Stomach (tissue), 4 donors: ENCODE measurements around the gene UGT1A5.

Source experiments
- POLR2A ChIP-seq, 4 donors: fragments of 450-650 bp; IDR thresholded peaks; one replicate each; pipeline ENCODE4 v1.6.1; 2016; ENCODE audit warnings: antibody characterized with exemption in 4 of 4, control low read depth in 2 of 4, mild to moderate bottlenecking in 1 of 4, moderate library complexity in 1 of 4
- TF ChIP-seq, protein P1 (sequence below), 7 experiments: fragments of 450-650 bp in 4 of 7; fragments of 200-600 bp in 3 of 7; sonication (generic) in 3 of 7; IDR thresholded peaks; one replicate each; pipeline ENCODE4 v1.5.1; 2016 to 2019; ENCODE audit warnings: antibody characterized with exemption in 7 of 7, control low read depth in 2 of 7, mild to moderate bottlenecking in 1 of 7

DNA sequence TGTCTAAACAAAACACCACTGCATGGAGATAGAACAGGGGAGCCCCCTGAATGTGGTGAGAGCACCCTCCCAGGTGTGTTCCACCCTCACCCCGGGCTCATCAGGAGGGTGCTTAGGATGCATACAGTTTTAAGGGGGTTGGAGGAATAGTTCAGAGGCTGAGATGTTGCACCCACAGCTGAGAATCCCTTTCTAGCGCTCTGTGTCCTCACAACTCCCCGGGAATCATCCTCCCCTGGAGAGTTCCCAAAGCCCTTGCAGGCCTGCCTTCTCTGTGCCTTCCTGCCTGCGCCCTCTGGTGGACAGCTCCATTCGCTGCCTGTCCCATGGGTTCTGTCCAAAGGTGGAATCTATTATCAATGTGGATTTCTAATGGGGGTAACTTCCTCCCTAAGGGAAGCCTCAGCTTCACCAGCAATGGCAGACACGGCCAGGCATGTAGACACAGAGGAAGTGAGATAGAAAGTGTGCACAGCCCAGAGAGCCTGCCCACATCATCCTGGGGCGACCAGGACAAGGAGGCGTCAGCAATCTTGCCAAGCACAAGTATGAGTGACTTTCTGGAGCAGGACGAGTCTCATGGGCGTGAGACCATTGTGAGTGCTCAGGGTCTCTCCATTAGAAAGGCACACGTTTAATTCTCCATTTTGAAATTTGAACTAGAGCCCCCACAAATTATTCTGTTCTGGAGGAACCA, 1.2 kb upstream of the UGT1A5 start:
- TF ChIP-seq, protein P1, sequence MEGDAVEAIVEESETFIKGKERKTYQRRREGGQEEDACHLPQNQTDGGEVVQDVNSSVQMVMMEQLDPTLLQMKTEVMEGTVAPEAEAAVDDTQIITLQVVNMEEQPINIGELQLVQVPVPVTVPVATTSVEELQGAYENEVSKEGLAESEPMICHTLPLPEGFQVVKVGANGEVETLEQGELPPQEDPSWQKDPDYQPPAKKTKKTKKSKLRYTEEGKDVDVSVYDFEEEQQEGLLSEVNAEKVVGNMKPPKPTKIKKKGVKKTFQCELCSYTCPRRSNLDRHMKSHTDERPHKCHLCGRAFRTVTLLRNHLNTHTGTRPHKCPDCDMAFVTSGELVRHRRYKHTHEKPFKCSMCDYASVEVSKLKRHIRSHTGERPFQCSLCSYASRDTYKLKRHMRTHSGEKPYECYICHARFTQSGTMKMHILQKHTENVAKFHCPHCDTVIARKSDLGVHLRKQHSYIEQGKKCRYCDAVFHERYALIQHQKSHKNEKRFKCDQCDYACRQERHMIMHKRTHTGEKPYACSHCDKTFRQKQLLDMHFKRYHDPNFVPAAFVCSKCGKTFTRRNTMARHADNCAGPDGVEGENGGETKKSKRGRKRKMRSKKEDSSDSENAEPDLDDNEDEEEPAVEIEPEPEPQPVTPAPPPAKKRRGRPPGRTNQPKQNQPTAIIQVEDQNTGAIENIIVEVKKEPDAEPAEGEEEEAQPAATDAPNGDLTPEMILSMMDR (IDR thresholded peaks at IDR 0.05), result peak in 6 of 7 experiments; percentile 20 to 85 (median 78)
- no peak for TF ChIP-seq POLR2A (IDR thresholded peaks at IDR 0.05)
